BJ (cell line): ENCODE measurements around the gene PHLPP2. TPM values are rescaled to one million over a fixed set of nuclear protein-coding genes. Genes with fewer than 3 reads are reported as not detected.

Source experiments
- CTCF ChIA-PET: fragments of 350-600 bp; formaldehyde crosslinking; extraction: SDS; loops from one replicate; lab custom pipeline; 2021; ENCODE audit warnings: antibody characterized with exemption, inconsistent platforms; lab: Yijun Ruan, JAX
- POLR2A ChIA-PET: fragments of 300-600 bp; sonication (Branson Sonifier 250); formaldehyde crosslinking; extraction: SDS; loops from one replicate; lab custom pipeline; 2021; ENCODE audit warnings: antibody characterized with exemption; lab: Charles Lee
- DNase-seq: peaks from one replicate; pipeline ENCODE4 v3.0.0-alpha.2; 2011; ENCODE audit warnings: low read depth
- H3K27me3 ChIP-seq: 2 replicates; pipeline ENCODE4 v1.6.0; 2011; ENCODE audit warnings: low read length; ENCODE audit not compliant: control insufficient read depth, insufficient read depth
- H3K36me3 ChIP-seq: 2 replicates; pipeline ENCODE4 v1.5.1; 2011; ENCODE audit warnings: low read length; ENCODE audit not compliant: control insufficient read depth, insufficient read depth
- H3K4me3 ChIP-seq: 2 replicates; pipeline ENCODE4 v1.5.1; 2011; ENCODE audit warnings: low read depth, mild to moderate bottlenecking, control low read depth, low read length
- CTCF ChIP-seq: IDR thresholded peaks from 2 replicates; pipeline ENCODE4 v1.5.1; 2011; ENCODE audit warnings: low read depth, mild to moderate bottlenecking, control low read depth, inconsistent platforms, low read length, moderate library complexity; ENCODE audit not compliant: insufficient read depth
- polyA plus RNA-seq: library from polyadenylated mRNA; depleted of rRNA; stranded (reverse); fragments of >200 nt; gene quantifications from 2 replicates; pipeline ENCODE4 v1.2.3, GENCODE V29; 2011

The PHLPP2 gene
- polyA plus RNA-seq, 1 experiment, result 7.9 TPM

DNA sequence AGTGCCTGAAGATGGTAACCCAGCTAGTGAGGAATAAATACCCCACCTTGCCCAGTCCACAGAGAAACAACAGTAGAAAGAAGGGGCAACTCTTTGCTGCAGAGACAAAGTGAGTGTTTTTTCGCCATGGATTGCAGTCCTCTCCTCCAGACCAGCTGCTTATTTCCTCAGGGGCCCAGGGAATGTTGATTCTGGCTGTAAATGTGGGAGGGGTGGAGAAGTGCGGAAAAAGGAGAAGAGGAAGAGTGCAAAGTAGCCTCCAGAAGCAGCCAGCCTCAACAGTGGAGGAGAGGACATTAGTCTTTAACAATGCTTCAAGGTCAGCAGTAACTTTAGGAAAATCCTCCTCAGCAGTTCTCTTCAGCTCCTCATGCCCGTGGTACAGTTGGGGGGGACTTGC is 8.1 kb upstream of the PHLPP2 start:
- Histone ChIP-seq H3K36me3 (peaks cover 16% of the 10 kb centered on the region), H3K4me3 (no peak overlapping the region), H3K27me3 (no peaks in the 10 kb centered on the region)
- no peak for DNase-seq
- POLR2A ChIA-PET, result no interaction called here
- CTCF ChIA-PET, result interaction anchor here (0.6 to 0.9 kb wide), 3 partner anchors 13 to 150 kb away, joined by 3 read pairs; no protein-coding TSS in a partner anchor
- no peak for TF ChIP-seq CTCF

- Histone ChIP-seq H3K36me3 (peaks cover 6% of the 10 kb centered on the region), H3K4me3 (no peak overlapping the region), H3K27me3 (no peaks in the 10 kb centered on the region)
- no peak for DNase-seq
- no peak for TF ChIP-seq CTCF
- POLR2A ChIA-PET, result no interaction called here
- CTCF ChIA-PET, result interaction anchor here (0.6 to 1.6 kb wide), 3 partner anchors 21 to 155 kb away, joined by 3 to 4 read pairs (median 3); no protein-coding TSS in a partner anchor
Measured at GRCh38 chr16:71727551-71728324, 3.2 kb upstream of the PHLPP2 start.

DNA sequence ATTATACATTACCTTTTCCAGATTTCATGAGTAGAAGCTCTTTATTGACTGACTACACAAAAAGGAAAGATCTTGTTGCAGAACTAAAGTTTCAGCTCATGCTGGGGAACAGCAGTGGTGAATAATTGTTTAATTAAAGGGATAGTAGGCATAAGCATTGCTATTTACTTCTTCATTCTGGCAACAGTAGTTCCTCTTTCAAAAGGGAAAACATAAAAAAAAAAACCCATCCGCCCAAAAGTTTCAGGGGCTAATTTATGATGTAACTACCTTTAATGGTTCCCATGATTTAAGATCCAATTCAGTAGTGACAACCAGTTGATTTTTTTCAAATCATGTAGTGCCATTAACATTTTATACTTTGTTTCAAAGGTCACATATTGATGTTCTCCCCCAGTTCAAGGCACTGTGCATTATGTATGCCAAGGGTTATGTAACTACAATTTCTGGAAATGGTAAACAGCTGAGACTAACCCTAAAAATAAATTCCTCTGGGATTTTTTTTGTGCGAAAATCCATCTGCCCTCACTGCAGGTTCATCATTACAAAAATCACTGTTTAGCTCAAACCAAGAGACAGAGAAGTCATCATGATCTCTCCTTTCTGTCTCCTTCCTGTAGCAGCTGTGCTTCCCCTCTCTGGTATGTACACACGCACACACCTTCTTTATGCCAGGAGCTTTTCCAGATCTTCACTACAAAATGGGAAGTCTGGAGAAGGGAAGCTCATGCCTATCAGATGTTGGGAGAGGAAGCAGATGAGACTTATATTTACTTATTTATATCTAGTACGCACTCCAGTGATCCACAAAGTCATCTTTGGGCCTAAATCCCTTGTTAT is 2.2 kb upstream of the PHLPP2 start:
- ChIA-PET POLR2A (interaction anchor here (0.7 kb wide), 1 partner anchor 51 kb away, joined by 3 read pairs; no protein-coding TSS in a partner anchor), CTCF (interaction anchor here (1.2 to 1.6 kb wide), 2 partner anchors 22 to 156 kb away, joined by 3 to 4 read pairs; no protein-coding TSS in a partner anchor)
- DNase-seq, result no peak
- H3K4me3 ChIP-seq, result no peak overlapping the region
- no peaks in the 10 kb centered on the region for H3K27me3 ChIP-seq
- peaks cover 2% of the 10 kb centered on the region; the same call in 1 of the 2 replicates for H3K36me3 ChIP-seq
- no peak for TF ChIP-seq CTCF

GRCh38 chr16:71723537-71724319 is 773 bp downstream of the PHLPP2 start:
- TF ChIP-seq CTCF, result no peak
- CTCF ChIA-PET, result interaction anchor here (1.4 kb wide), 1 partner anchor 21 kb away, joined by 3 read pairs; no protein-coding TSS in a partner anchor
- no peaks in the 10 kb centered on the region for H3K27me3 ChIP-seq
- POLR2A ChIA-PET, result no interaction called here
- no peak for DNase-seq
- H3K4me3 ChIP-seq, result peak overlapping the region; percentile 82
- no peaks in the 10 kb centered on the region; the same call in 1 of the 2 replicates for H3K36me3 ChIP-seq
